ENCODE data around the gene PBX3. TPM values are rescaled to one million over a fixed set of nuclear protein-coding genes. Genes with fewer than 3 reads are reported as not detected.

Gene PBX3
- polyA plus RNA-seq, 1 donor (not counting 4 experiments of a cell fraction or from before 2014, with no cell fraction given) = 26.3 TPM

- no peak for TF ChIP-seq CTCF (optimal IDR thresholded peaks at IDR 0.05 in 1 of 3, IDR thresholded peaks at IDR 0.05 in 1 of 3, conservative IDR thresholded peaks at IDR 0.05 in 1 of 3; ENCODE audit: extremely low read depth in 1 of 3, insufficient read depth in 2 of 3, low read length in 3 of 3)
- FAIRE-seq = no peak
- Histone ChIP-seq H4K20me1 (ENCODE audit: control insufficient read depth, extremely low read depth, insufficient read depth, low read length) (no peaks in the 10 kb centered on the region), H3K9me3 (ENCODE audit: control insufficient read depth, low read depth, low read length) (no peaks in the 10 kb centered on the region), H3K27ac (ENCODE audit: control insufficient read depth, insufficient read depth, low read length) (no peak overlapping the region), H3K27me3 (ENCODE audit: control insufficient read depth, extremely low read depth, insufficient read depth, low read length) (no peaks in the 10 kb centered on the region), H3K36me3 (ENCODE audit: control insufficient read depth in 2 of 2, extremely low read depth in 1 of 2, insufficient read depth in 2 of 2, low read length in 2 of 2) (no peaks in the 10 kb centered on the region), H2AFZ (ENCODE audit: control insufficient read depth, low read length) (no peak overlapping the region), H3K4me2 (ENCODE audit: control insufficient read depth, extremely low read depth, insufficient read depth, low read depth, low read length) (no peak overlapping the region), H3K79me2 (ENCODE audit: control insufficient read depth, insufficient read depth, low read length) (no peaks in the 10 kb centered on the region), H3K9me1 (ENCODE audit: control insufficient read depth, extremely low read depth, insufficient read depth, low read length) (no peaks in the 10 kb centered on the region), H3K4me1 (ENCODE audit: control insufficient read depth, extremely low read depth, insufficient read depth, low read length) (no peaks in the 10 kb centered on the region), H3K9ac (ENCODE audit: control insufficient read depth, extremely low read depth, insufficient read depth, low read length) (no peak overlapping the region), H3K4me3 (ENCODE audit: control insufficient read depth in 2 of 3, extremely low read depth in 1 of 3, insufficient read depth in 2 of 3, low read depth in 1 of 3, low read length in 3 of 3) (no peak overlapping the region)
- no peak for DNase-seq (ENCODE audit: low read depth, low spot score)
- dilution Hi-C loops (cut with MboI; ENCODE audit: extremely low pct_ligation_motif_present, low sequenced_read_pairs) = no loop called here
Observed at GRCh38 chr9:125805586-125805985, 58.4 kb downstream of the PBX3 start.

DNA sequence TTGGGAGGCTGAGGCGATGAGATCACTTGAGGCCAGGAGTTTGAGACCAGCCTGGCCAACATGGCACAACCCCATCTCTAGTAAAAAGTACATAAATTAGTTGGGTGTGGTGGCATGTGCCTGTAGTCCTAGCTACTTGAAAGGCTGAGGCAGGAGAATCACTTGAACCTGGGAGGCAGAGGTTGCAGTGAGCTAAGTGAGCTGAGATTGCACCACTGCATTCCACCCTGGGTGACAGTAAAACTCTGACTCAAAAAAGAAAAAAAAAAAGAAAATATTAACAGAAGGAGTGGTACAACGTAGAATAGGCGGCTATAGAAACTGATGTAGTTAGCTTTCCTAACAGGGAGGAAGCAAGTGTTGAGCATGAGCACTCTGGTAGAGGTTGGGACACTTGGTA is 59.9 kb downstream of the PBX3 start:
- H3K4me1 ChIP-seq (ENCODE audit: control insufficient read depth, extremely low read depth, insufficient read depth, low read length) = no peaks in the 10 kb centered on the region
- peaks cover 5% of the 10 kb centered on the region for H3K79me2 ChIP-seq (ENCODE audit: control insufficient read depth, insufficient read depth, low read length)
- TF ChIP-seq CTCF (optimal IDR thresholded peaks at IDR 0.05 in 1 of 3, IDR thresholded peaks at IDR 0.05 in 1 of 3, conservative IDR thresholded peaks at IDR 0.05 in 1 of 3; ENCODE audit: extremely low read depth in 1 of 3, insufficient read depth in 2 of 3, low read length in 3 of 3) = no peak
- TF ChIP-seq EZH2 (IDR thresholded peaks at IDR 0.05; ENCODE audit: low read length) = no peak
- no peaks in the 10 kb centered on the region for H3K9me3 ChIP-seq (ENCODE audit: control insufficient read depth, low read depth, low read length)
- no peaks in the 10 kb centered on the region for H4K20me1 ChIP-seq (ENCODE audit: control insufficient read depth, extremely low read depth, insufficient read depth, low read length)
- FAIRE-seq (no peak), DNase-seq (ENCODE audit: low read depth, low spot score) (no peak)
- no peaks in the 10 kb centered on the region for H3K36me3 ChIP-seq (ENCODE audit: control insufficient read depth in 2 of 2, extremely low read depth in 1 of 2, insufficient read depth in 2 of 2, low read length in 2 of 2)
- H3K4me2 ChIP-seq (ENCODE audit: control insufficient read depth, extremely low read depth, insufficient read depth, low read depth, low read length) = no peak overlapping the region
- H3K27me3 ChIP-seq (ENCODE audit: control insufficient read depth, extremely low read depth, insufficient read depth, low read length) = no peaks in the 10 kb centered on the region
- H3K4me3 ChIP-seq (ENCODE audit: control insufficient read depth in 2 of 3, extremely low read depth in 1 of 3, insufficient read depth in 2 of 3, low read depth in 1 of 3, low read length in 3 of 3) = no peak overlapping the region
- H2AFZ ChIP-seq (ENCODE audit: control insufficient read depth, low read length) = no peak overlapping the region
- no peak overlapping the region for H3K27ac ChIP-seq (ENCODE audit: control insufficient read depth, insufficient read depth, low read length)
- dilution Hi-C loops (cut with MboI; ENCODE audit: extremely low pct_ligation_motif_present, low sequenced_read_pairs) = no loop called here
- H3K9me1 ChIP-seq (ENCODE audit: control insufficient read depth, extremely low read depth, insufficient read depth, low read length) = no peaks in the 10 kb centered on the region
- no peak overlapping the region for H3K9ac ChIP-seq (ENCODE audit: control insufficient read depth, extremely low read depth, insufficient read depth, low read length)
